ENCODE results near the gene PIP4K2C. TPM values are rescaled to one million over a fixed set of nuclear protein-coding genes. Genes with fewer than 3 reads are reported as not detected.

PIP4K2C gene
- total and polyA plus RNA-seq, 2 experiments from 2014 or later = 10.8 to 30.6 TPM

DNA sequence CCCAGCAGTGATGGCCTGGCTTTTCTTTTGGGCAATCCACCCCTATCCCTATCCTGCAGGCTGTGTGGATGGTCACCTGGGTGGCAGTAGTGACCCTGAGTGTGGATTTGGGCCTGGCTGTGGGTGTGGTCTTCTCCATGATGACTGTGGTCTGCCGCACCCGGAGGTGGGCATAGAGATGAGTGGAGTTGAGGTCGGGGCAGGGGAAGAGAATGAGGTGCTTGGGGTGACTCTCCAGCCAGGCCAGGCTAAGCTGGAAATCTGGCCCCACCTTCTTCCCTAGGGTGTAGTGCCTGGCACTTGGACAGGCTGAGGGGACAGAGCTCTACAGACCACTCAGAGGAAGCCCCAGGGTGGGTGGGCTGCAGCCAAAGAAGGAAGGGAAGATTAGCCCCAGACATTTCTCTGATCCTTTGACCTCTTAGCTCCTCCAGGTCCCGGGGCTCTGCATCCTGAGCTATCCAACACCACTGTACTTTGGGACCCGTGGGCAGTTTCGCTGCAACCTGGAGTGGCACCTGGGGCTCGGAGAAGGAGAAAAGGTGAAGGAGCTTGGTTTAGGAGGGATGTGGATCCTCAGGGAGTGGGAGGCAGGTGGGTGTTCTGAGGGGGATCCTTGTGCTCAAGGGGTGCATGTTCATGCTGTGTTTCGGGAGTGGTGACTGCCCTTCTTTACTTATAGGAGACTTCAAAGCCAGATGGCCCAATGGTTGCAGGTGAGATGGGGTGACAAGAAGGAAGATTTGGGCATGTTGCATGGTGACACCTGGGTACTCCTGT, 33.6 kb downstream of the PIP4K2C start:
- H3K27ac Mint-ChIP-seq = no peak overlapping the region
- H3K4me3 Mint-ChIP-seq = no peak overlapping the region; the same call in 2 of the 3 replicates
- Histone ChIP-seq H3K4me1 (ENCODE audit: insufficient read depth) (peaks cover 26% of the 10 kb centered on the region), H3K4me3 (no peak overlapping the region), H3F3A (replicated peaks; ENCODE audit: low read depth) (peaks cover 15% of the 10 kb centered on the region; the same call in 1 of the 2 replicates), H2AFZ (no peak overlapping the region), H3K27me3 (ENCODE audit: insufficient read depth) (peaks cover 100% of the 10 kb centered on the region), H4K20me1 (replicated peaks; ENCODE audit: insufficient read depth) (peaks cover 19% of the 10 kb centered on the region), H3K9me2 (ENCODE audit: insufficient read depth) (no peaks in the 10 kb centered on the region), H3K79me2 (replicated peaks; ENCODE audit: insufficient read depth) (no peaks in the 10 kb centered on the region), H3K27ac (ENCODE audit: low read depth) (no peak overlapping the region), H3K36me3 (ENCODE audit: insufficient read depth) (no peaks in the 10 kb centered on the region), H3K4me2 (no peak overlapping the region)
- ATAC-seq (no peak), DNase-seq (ENCODE audit: low spot score) (no peak)
- peaks cover 37% of the 10 kb centered on the region for H3K4me1 Mint-ChIP-seq
- TF ChIP-seq POLR2AphosphoS5 (IDR thresholded peaks at IDR 0.05; ENCODE audit: low read depth) = no peak
- no peak for TF ChIP-seq NANOG (IDR thresholded peaks at IDR 0.05; ENCODE audit: borderline replicate concordance)
- H3K9me3 Mint-ChIP-seq = no peaks in the 10 kb centered on the region
- H3K27me3 Mint-ChIP-seq (ENCODE audit: insufficient read depth, low read depth, poor library complexity) = peaks cover 100% of the 10 kb centered on the region
- H3K36me3 Mint-ChIP-seq (ENCODE audit: low read depth) = no peaks in the 10 kb centered on the region; the same call in 2 of the 3 replicates

DNA sequence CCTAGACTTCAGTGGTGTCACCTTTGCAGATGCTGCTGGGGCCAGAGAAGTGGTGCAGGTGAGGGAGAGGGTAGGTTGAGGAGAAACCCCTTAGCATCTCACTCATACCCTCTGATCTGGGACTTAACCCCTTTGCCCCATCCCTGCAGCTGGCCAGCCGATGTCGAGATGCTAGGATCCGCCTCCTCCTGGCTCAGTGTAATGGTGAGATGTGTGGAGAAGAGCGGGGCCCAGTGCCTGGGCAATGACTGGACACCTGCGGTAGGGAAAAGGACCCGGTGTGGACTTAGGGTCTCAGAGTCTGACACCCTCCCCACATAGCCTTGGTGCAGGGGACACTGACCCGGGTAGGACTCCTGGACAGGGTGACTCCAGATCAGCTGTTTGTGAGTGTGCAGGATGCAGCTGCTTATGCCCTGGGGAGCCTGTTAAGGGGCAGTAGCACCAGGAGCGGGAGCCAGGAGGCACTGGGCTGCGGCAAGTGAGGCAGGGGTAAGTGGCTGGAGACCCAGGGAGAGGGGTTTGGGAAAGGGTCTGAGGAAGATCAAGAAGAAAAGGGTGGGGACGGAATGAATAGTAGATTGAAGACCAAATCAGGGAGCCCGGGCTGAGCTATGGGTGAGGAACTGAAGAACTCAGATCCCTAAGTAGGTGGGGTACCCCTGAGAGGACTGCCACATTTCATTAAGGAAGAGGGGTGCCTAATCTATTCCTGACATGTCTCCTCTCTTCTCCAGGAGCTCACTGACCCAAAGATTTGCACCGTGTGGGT, 34.5 kb downstream of the PIP4K2C start:
- no peak for ATAC-seq
- H3K9me3 Mint-ChIP-seq = no peaks in the 10 kb centered on the region
- Histone ChIP-seq H3K36me3 (ENCODE audit: insufficient read depth) (no peaks in the 10 kb centered on the region), H3F3A (replicated peaks; ENCODE audit: low read depth) (peaks cover 10% of the 10 kb centered on the region; the same call in 1 of the 2 replicates), H4K20me1 (replicated peaks; ENCODE audit: insufficient read depth) (peaks cover 22% of the 10 kb centered on the region), H3K4me3 (no peak overlapping the region), H3K27me3 (ENCODE audit: insufficient read depth) (peaks cover 100% of the 10 kb centered on the region), H3K9me2 (ENCODE audit: insufficient read depth) (no peaks in the 10 kb centered on the region), H3K27ac (ENCODE audit: low read depth) (no peak overlapping the region), H3K4me1 (ENCODE audit: insufficient read depth) (peaks cover 20% of the 10 kb centered on the region), H3K79me2 (replicated peaks; ENCODE audit: insufficient read depth) (no peaks in the 10 kb centered on the region), H2AFZ (no peak overlapping the region), H3K4me2 (no peak overlapping the region)
- no peaks in the 10 kb centered on the region; the same call in 2 of the 3 replicates for H3K36me3 Mint-ChIP-seq (ENCODE audit: low read depth)
- H3K27me3 Mint-ChIP-seq (ENCODE audit: insufficient read depth, low read depth, poor library complexity) = peaks cover 100% of the 10 kb centered on the region
- no peak overlapping the region; the same call in 2 of the 3 replicates for H3K4me3 Mint-ChIP-seq
- H3K27ac Mint-ChIP-seq = no peak overlapping the region
- TF ChIP-seq POLR2AphosphoS5 (IDR thresholded peaks at IDR 0.05; ENCODE audit: low read depth) (no peak), EZH2 (IDR thresholded peaks at IDR 0.05; ENCODE audit: low read depth, unreplicated experiment) (no peak), JUNB (IDR thresholded peaks at IDR 0.05; ENCODE audit: unreplicated experiment) (no peak), CREB1 (CRISPR knock-in tag; IDR thresholded peaks at IDR 0.05; ENCODE audit: low read depth) (no peak)
- H3K4me1 Mint-ChIP-seq = peaks cover 33% of the 10 kb centered on the region
- DNase-seq (ENCODE audit: low spot score) = no peak

DNA sequence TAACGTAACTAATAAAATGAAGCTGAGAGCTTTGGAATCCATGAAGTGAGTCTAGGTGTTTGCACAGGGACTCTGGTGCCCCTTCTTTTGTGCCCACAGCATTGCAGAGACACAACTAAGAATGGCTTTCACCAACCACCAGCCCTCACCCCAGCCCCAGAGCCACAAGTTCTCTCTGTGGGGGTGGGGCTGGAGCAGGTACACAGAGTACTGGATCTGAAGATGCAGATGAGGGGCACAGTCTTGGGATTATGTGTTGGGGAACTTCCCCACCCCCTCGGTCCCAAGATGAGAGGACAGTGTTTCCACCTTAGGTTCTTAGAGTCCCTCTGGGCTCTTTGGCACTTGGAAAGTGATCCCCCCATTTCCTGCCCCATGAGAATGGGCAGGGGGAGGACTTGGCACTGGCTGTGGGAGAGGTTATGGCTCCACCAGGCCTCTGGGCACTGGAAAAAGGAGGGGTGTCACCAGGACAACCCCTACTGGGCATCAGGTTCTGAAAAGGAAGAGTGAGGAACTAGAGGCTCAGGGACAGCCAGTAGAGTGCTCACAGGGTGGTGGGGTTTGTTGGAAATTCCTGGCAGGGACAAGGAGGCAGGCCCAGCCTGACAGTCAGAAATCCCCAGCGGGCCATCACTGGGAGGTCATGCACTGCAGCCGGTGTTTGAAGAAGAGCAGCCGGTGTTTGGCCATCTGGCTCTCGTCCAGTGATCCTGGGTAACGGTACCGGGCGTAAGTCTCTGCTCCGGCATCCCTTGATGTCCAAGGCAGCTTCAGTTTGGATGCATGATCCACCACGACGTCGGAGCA, 35.3 kb downstream of the PIP4K2C start:
- peaks cover 100% of the 10 kb centered on the region for H3K27me3 Mint-ChIP-seq (ENCODE audit: insufficient read depth, low read depth, poor library complexity)
- 0 out of 2 replicates have a peak overlapping the region, but pooled peaks have one; percentile 26 for H3K4me2 ChIP-seq
- peaks cover 27% of the 10 kb centered on the region for H4K20me1 ChIP-seq (replicated peaks; ENCODE audit: insufficient read depth)
- H3K36me3 ChIP-seq (ENCODE audit: insufficient read depth) = no peaks in the 10 kb centered on the region
- ATAC-seq = no peak
- H3K4me3 Mint-ChIP-seq = no peak overlapping the region; the same call in 2 of the 3 replicates
- H3K4me3 ChIP-seq = no peak overlapping the region
- DNase-seq (ENCODE audit: low spot score) = no peak
- no peaks in the 10 kb centered on the region for H3K9me2 ChIP-seq (ENCODE audit: insufficient read depth)
- H3K4me1 Mint-ChIP-seq = peaks cover 25% of the 10 kb centered on the region
- no peaks in the 10 kb centered on the region for H3K9me3 Mint-ChIP-seq
- peaks cover 100% of the 10 kb centered on the region for H3K27me3 ChIP-seq (ENCODE audit: insufficient read depth)
- peaks cover 13% of the 10 kb centered on the region for H3K4me1 ChIP-seq (ENCODE audit: insufficient read depth)
- no peaks in the 10 kb centered on the region for H3K79me2 ChIP-seq (replicated peaks; ENCODE audit: insufficient read depth)
- no peaks in the 10 kb centered on the region; the same call in 2 of the 3 replicates for H3K36me3 Mint-ChIP-seq (ENCODE audit: low read depth)
- peaks cover 9% of the 10 kb centered on the region; the same call in 1 of the 2 replicates for H3F3A ChIP-seq (replicated peaks; ENCODE audit: low read depth)
- TF ChIP-seq, protein P1, sequence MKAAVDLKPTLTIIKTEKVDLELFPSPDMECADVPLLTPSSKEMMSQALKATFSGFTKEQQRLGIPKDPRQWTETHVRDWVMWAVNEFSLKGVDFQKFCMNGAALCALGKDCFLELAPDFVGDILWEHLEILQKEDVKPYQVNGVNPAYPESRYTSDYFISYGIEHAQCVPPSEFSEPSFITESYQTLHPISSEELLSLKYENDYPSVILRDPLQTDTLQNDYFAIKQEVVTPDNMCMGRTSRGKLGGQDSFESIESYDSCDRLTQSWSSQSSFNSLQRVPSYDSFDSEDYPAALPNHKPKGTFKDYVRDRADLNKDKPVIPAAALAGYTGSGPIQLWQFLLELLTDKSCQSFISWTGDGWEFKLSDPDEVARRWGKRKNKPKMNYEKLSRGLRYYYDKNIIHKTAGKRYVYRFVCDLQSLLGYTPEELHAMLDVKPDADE (IDR thresholded peaks at IDR 0.05) = no peak
- TF ChIP-seq EZH2 (IDR thresholded peaks at IDR 0.05; ENCODE audit: low read depth, unreplicated experiment) = peak; percentile 17
- no peak overlapping the region for H3K27ac ChIP-seq (ENCODE audit: low read depth)
- no peak overlapping the region for H2AFZ ChIP-seq
- H3K27ac Mint-ChIP-seq = no peak overlapping the region
